Suprapubic skin (tissue), 4 donors: ENCODE results near the gene ZBTB47. TPM values are rescaled to one million over a fixed set of nuclear protein-coding genes. Genes with fewer than 3 reads are reported as not detected.

Experiments used
- DNase-seq, 2 donors: peaks; one replicate each; pipeline ENCODE4 v3.0.0-alpha.2; 2019; ENCODE audit warnings: low spot score in 2 of 2
- H3K27ac ChIP-seq: fragments of 200-600 bp; sonication (generic); one replicate; pipeline ENCODE4 v1.5.1; 2019
- H3K27me3 ChIP-seq: fragments of 200-600 bp; sonication (generic); one replicate; pipeline ENCODE4 v1.5.1; 2019
- H3K36me3 ChIP-seq: fragments of 200-600 bp; sonication (generic); one replicate; pipeline ENCODE4 v1.5.1; 2019
- H3K4me1 ChIP-seq: fragments of 200-600 bp; sonication (generic); one replicate; pipeline ENCODE4 v1.5.1; 2019
- H3K4me3 ChIP-seq: fragments of 200-600 bp; sonication (generic); one replicate; pipeline ENCODE4 v1.5.1; 2019; ENCODE audit warnings: mild to moderate bottlenecking
- H3K9me3 ChIP-seq: fragments of 200-600 bp; sonication (generic); one replicate; pipeline ENCODE4 v1.5.1; 2019
- CTCF ChIP-seq, 2 donors: fragments of 200-600 bp in 1 of 2; fragments of 450-650 bp in 1 of 2; sonication (generic) in 1 of 2; IDR thresholded peaks; one replicate each; pipeline ENCODE4 v1.5.1; 2016 to 2019; ENCODE audit warnings: antibody characterized with exemption in 2 of 2, mild to moderate bottlenecking in 1 of 2, moderate library complexity in 1 of 2
- EP300 ChIP-seq: sonication (generic); formaldehyde crosslinking; IDR thresholded peaks from one replicate; pipeline ENCODE4 v1.6.1; 2017; ENCODE audit warnings: antibody characterized with exemption
- POLR2A ChIP-seq, 2 donors: fragments of 450-650 bp; IDR thresholded peaks; one replicate each; pipeline ENCODE4 v1.6.1; 2017; ENCODE audit warnings: antibody characterized with exemption in 2 of 2, mild to moderate bottlenecking in 2 of 2, moderate library complexity in 2 of 2
- POLR2AphosphoS5 ChIP-seq, 3 donors: sonication (generic); formaldehyde crosslinking; IDR thresholded peaks; one replicate each; pipeline ENCODE4 v1.6.1; 2017; ENCODE audit warnings: antibody characterized with exemption in 3 of 3
- WGBS: methylation state at CpG from one replicate; pipeline ENCODE4 v1.1.5; 2018; 5-methylcytosine and 5-hydroxymethylcytosine counted together
- total RNA-seq, 4 donors: library from RNA; depleted of rRNA; stranded (reverse); fragments of >200 nt; gene quantifications; one replicate each; pipeline ENCODE4 v1.1.0, GENCODE V29; 2016

Gene ZBTB47
- total RNA-seq, 4 donors from 2014 or later = 17.9 to 36.1 (median 20.7) TPM

GRCh38 chr3:42663581-42664437 is 10.3 kb downstream of the ZBTB47 start:
- WGBS = 85% methylated on average over 11 of the region's 38 CpGs
- Histone ChIP-seq H3K27me3 (no peaks in the 10 kb centered on the region), H3K4me3 (no peak overlapping the region), H3K4me1 (peaks cover 23% of the 10 kb centered on the region), H3K36me3 (peaks cover 7% of the 10 kb centered on the region), H3K9me3 (no peaks in the 10 kb centered on the region), H3K27ac (no peak overlapping the region)
- TF ChIP-seq POLR2AphosphoS5 (IDR thresholded peaks at IDR 0.05) = no peak
- TF ChIP-seq CTCF (IDR thresholded peaks at IDR 0.05) = no peak
- TF ChIP-seq EP300 = no peak
- no peak for TF ChIP-seq POLR2A (IDR thresholded peaks at IDR 0.05)
- DNase-seq = no peak

- Histone ChIP-seq H3K4me1 (peaks cover 23% of the 10 kb centered on the region), H3K9me3 (no peaks in the 10 kb centered on the region), H3K27ac (no peak overlapping the region), H3K27me3 (no peaks in the 10 kb centered on the region), H3K36me3 (peaks cover 5% of the 10 kb centered on the region), H3K4me3 (no peak overlapping the region)
- TF ChIP-seq CTCF (IDR thresholded peaks at IDR 0.05) (no peak), POLR2AphosphoS5 (IDR thresholded peaks at IDR 0.05) (no peak), EP300 (no peak), POLR2A (IDR thresholded peaks at IDR 0.05) (no peak)
- 75% methylated on average over 7 of the region's 19 CpGs for WGBS
- no peak for DNase-seq
Observed at GRCh38 chr3:42664438-42664803, 10.9 kb downstream of the ZBTB47 start.

GRCh38 chr3:42665050-42665878 is 11.8 kb downstream of the ZBTB47 start:
- H3K9me3 ChIP-seq = no peaks in the 10 kb centered on the region
- H3K4me3 ChIP-seq = no peak overlapping the region
- TF ChIP-seq EP300 = no peak
- TF ChIP-seq POLR2A (IDR thresholded peaks at IDR 0.05) = no peak
- TF ChIP-seq POLR2AphosphoS5 (IDR thresholded peaks at IDR 0.05) = no peak
- TF ChIP-seq CTCF (IDR thresholded peaks at IDR 0.05) = no peak
- H3K36me3 ChIP-seq = no peaks in the 10 kb centered on the region
- peak in 1 of 2 donors; percentile 60 for DNase-seq
- WGBS = 63% methylated on average over 10 of the region's 15 CpGs
- H3K27me3 ChIP-seq = no peaks in the 10 kb centered on the region
- H3K27ac ChIP-seq = no peak overlapping the region
- peaks cover 23% of the 10 kb centered on the region for H3K4me1 ChIP-seq

GRCh38 chr3:42666022-42666421 is 12.5 kb downstream of the ZBTB47 start:
- Histone ChIP-seq H3K27ac (no peak overlapping the region), H3K4me1 (peaks cover 23% of the 10 kb centered on the region), H3K9me3 (no peaks in the 10 kb centered on the region), H3K27me3 (no peaks in the 10 kb centered on the region), H3K4me3 (no peak overlapping the region), H3K36me3 (no peaks in the 10 kb centered on the region)
- no peak for DNase-seq
- TF ChIP-seq POLR2AphosphoS5 (IDR thresholded peaks at IDR 0.05) (no peak), POLR2A (IDR thresholded peaks at IDR 0.05) (no peak), CTCF (IDR thresholded peaks at IDR 0.05) (no peak), EP300 (no peak)
- 64% methylated on average over 7 of the region's 8 CpGs for WGBS

- H3K4me1 ChIP-seq = peaks cover 23% of the 10 kb centered on the region
Observed at GRCh38 chr3:42666577-42666998, 13.1 kb downstream of the ZBTB47 start.

More at GRCh38 chr3:42666577-42666998, 13.1 kb downstream of the ZBTB47 start:
- no peaks in the 10 kb centered on the region for H3K27me3 ChIP-seq
- H3K4me3 ChIP-seq = no peak overlapping the region
- 84% methylated on average over 2 of the region's 4 CpGs for WGBS
- TF ChIP-seq POLR2AphosphoS5 (IDR thresholded peaks at IDR 0.05) (no peak), POLR2A (IDR thresholded peaks at IDR 0.05) (no peak), CTCF (IDR thresholded peaks at IDR 0.05) (no peak), EP300 (no peak)
- no peak overlapping the region for H3K27ac ChIP-seq
- H3K36me3 ChIP-seq = no peaks in the 10 kb centered on the region
- DNase-seq = no peak
- H3K9me3 ChIP-seq = no peaks in the 10 kb centered on the region
